K562 (cell line): Measurements from ENCODE around the gene CCNT2. TPM values are rescaled to one million over a fixed set of nuclear protein-coding genes. Genes with fewer than 3 reads are reported as not detected.

ENCODE experiments used
- ATAC-seq: fragments of 200-7000 bp; cut with Tn5 transposase; 3 replicates; pipeline ENCODE4 v1.9.1; 2020; ENCODE audit warnings: moderate library complexity
- BruUV-seq: library from RNA; stranded (reverse); fragments of 400-500 nt; replicated peaks from 2 replicates; lab custom pipeline; 2021; lab: Mats Ljungman, UMichigan
- CTCF ChIA-PET: fragments of 300-600 bp; formaldehyde crosslinking; extraction: SDS; loops from one replicate; lab custom pipeline; 2021; ENCODE audit warnings: low intra/inter-chr PET ratio; lab: Yijun Ruan, JAX
- POLR2A ChIA-PET: fragments of 300-600, 350-650 bp; sonication (Branson Sonifier 250); formaldehyde crosslinking; extraction: SDS; loops from one replicate; lab custom pipeline; 2021; ENCODE audit warnings: antibody characterized with exemption, inconsistent platforms; lab: Yijun Ruan, JAX
- DNase-seq, 4 experiments: peaks; one replicate each; pipeline versions ENCODE4 v3.0.0 to v3.0.0-alpha.2; 2011 to 2018; ENCODE audit warnings: low spot score in 3 of 4, mixed read lengths in 3 of 4; ENCODE audit errors: extremely low read depth in 1 of 4
- FAIRE-seq: peaks from 2 replicates; lab custom pipeline; 2011; peaks lifted over from hg19 to GRCh38; lab: Jason Lieb, UNC
- H2AFZ ChIP-seq: 2 replicates; pipeline ENCODE4 v1.6.0; 2011; ENCODE audit warnings: low read depth, low read length, control low read depth, inconsistent platforms
- H3K27ac ChIP-seq: fragments of 200-600 bp; 3 replicates; pipeline ENCODE4 v1.8.0; 2011; ENCODE audit warnings: low read depth, mild to moderate bottlenecking, control low read depth, inconsistent platforms, low read length, moderate library complexity, mixed read lengths; ENCODE audit errors: extremely low read depth
- H3K27me3 ChIP-seq, 2 experiments: fragments of 300-600 bp in 1 of 2; 2 replicates in 1 of 2; 3 replicates in 1 of 2; pipeline versions ENCODE4 v1.6.0 to v1.8.0; 2011; ENCODE audit warnings: inconsistent platforms in 2 of 2, low read length in 2 of 2, mild to moderate bottlenecking in 1 of 2, mixed read lengths in 1 of 2, moderate library complexity in 1 of 2; ENCODE audit not compliant: control insufficient read depth in 2 of 2, insufficient read depth in 2 of 2
- H3K36me3 ChIP-seq: fragments of 300-600 bp; 3 replicates; pipeline ENCODE4 v1.8.0; 2011; ENCODE audit warnings: mild to moderate bottlenecking, low read length, inconsistent platforms; ENCODE audit not compliant: control insufficient read depth, insufficient read depth
- H3K4me1 ChIP-seq, 2 experiments: fragments of 200-600 bp in 1 of 2; replicated peaks in 1 of 2; 2 replicates in 1 of 2; 3 replicates in 1 of 2; pipeline versions ENCODE4 v1.5.1 to v1.8.0; 2011; ENCODE audit warnings: inconsistent platforms in 2 of 2, low read length in 2 of 2, mild to moderate bottlenecking in 1 of 2, mixed read lengths in 1 of 2, moderate library complexity in 1 of 2; ENCODE audit not compliant: control insufficient read depth in 2 of 2, insufficient read depth in 2 of 2
- H3K4me2 ChIP-seq: 2 replicates; pipeline ENCODE4 v1.6.1; 2011; ENCODE audit warnings: low read length, control low read depth, inconsistent platforms, mixed read lengths; ENCODE audit not compliant: insufficient read depth
- H3K4me3 ChIP-seq: fragments of 200-600 bp; sonication (generic), shearing (Covaris generic); 2 replicates; pipeline ENCODE4 v1.5.1; 2016; ENCODE audit warnings: control low read depth, inconsistent platforms
- H3K79me2 ChIP-seq: fragments of 200-600 bp; 3 replicates; pipeline ENCODE4 v1.8.0; 2011; ENCODE audit warnings: low read length, inconsistent platforms; ENCODE audit not compliant: control insufficient read depth, insufficient read depth
- H3K9ac ChIP-seq, 2 experiments: 2 replicates each; pipeline versions ENCODE4 v1.6.0 to v1.6.1; 2011; ENCODE audit warnings: low read depth in 2 of 2, low read length in 2 of 2, control low read depth in 1 of 2, inconsistent platforms in 1 of 2, mild to moderate bottlenecking in 1 of 2, mixed read lengths in 1 of 2; ENCODE audit not compliant: insufficient read depth in 1 of 2
- H3K9me1 ChIP-seq: one replicate; pipeline ENCODE4 v1.6.0; 2011; ENCODE audit warnings: inconsistent platforms, mild to moderate bottlenecking, low read length, moderate library complexity; ENCODE audit not compliant: control insufficient read depth, insufficient read depth
- H3K9me3 ChIP-seq: replicated peaks from 2 replicates; pipeline ENCODE4 v1.5.1; 2011; ENCODE audit warnings: low read depth, low read length, inconsistent platforms; ENCODE audit not compliant: control insufficient read depth, insufficient read depth
- H4K20me1 ChIP-seq: replicated peaks from 2 replicates; pipeline ENCODE4 v1.6.1; 2011; ENCODE audit warnings: low read length, inconsistent platforms, mixed read lengths; ENCODE audit not compliant: control insufficient read depth, insufficient read depth
- MTA3 ChIP-seq: fragments of 450-650 bp; formaldehyde crosslinking; IDR thresholded peaks from 2 replicates; pipeline ENCODE4 v1.6.1; 2017; ENCODE audit warnings: mild to moderate bottlenecking, borderline replicate concordance
- MXI1 ChIP-seq: IDR thresholded peaks from 2 replicates; pipeline ENCODE4 v1.6.1; 2011; ENCODE audit warnings: low read depth, mild to moderate bottlenecking, improper control_type of control experiment, low read length
- NCOA6 ChIP-seq: fragments of 450-650 bp; IDR thresholded peaks from 2 replicates; pipeline ENCODE4 v1.6.1; 2017; ENCODE audit warnings: mild to moderate bottlenecking
- ZNF79 ChIP-seq: fragments of 250-450 bp; sonication (Bioruptor Pico); IDR thresholded peaks from 2 replicates; pipeline ENCODE4 v1.4.0; 2020; ENCODE audit warnings: low read depth, mild to moderate bottlenecking, moderate library complexity
- WGBS: fragments of 100-300 bp; shearing (Covaris generic); methylation state at CpG from one replicate; pipeline ENCODE4 v1.1.6; 2016; ENCODE audit warnings: low coverage, mixed read lengths; ENCODE audit not compliant: insufficient coverage; ENCODE audit errors: missing lambda C conversion rate; 5-methylcytosine and 5-hydroxymethylcytosine counted together
- in situ Hi-C: fragments of 300-500 bp; cut with MboI; formaldehyde crosslinking; loops from 4 replicates; pipeline ENCODE4 v1.15.0; 2018; ENCODE audit warnings: inconsistent platforms, mixed read lengths
- intact Hi-C: fragments of 100-400 bp; cut with micrococcal nuclease; formaldehyde crosslinking; loops from 2 replicates; pipeline ENCODE4 v1.14.2; 2022
- polyA plus RNA-seq, 8 experiments: library from polyadenylated mRNA; depleted of rRNA in 4 of 8; stranded (reverse) in 5 of 8; unstranded in 3 of 8; fragments of >200 nt; fragmentation: Nextera tagmentation in 2 of 8; fragmentation: Illumina TruSeq in 1 of 8; extraction: Ambion mirVana in 2 of 8; extraction: Trizol in 1 of 8; gene quantifications; 2 replicates each; pipeline versions ENCODE4 v1.2.1 to v1.2.3, GENCODE V29; 2011 to 2014; ENCODE audit warnings: inconsistent platforms in 1 of 8, missing spikeins in 1 of 8
- total RNA-seq, 7 experiments: library from RNA; depleted of rRNA in 6 of 7; stranded (reverse); fragments of >200 nt in 6 of 7; fragmentation: Illumina TruSeq in 2 of 7; extraction: Trizol in 2 of 7; gene quantifications; 2 replicates each; pipeline versions ENCODE4 v1.2.1 to v1.2.3, GENCODE V29; 2011 to 2021; ENCODE audit warnings: low replicate concordance in 1 of 7
- TF ChIP-seq, protein P1 (sequence below), 2 experiments: fragments of 450-650 bp; IDR thresholded peaks; 2 replicates each; pipeline ENCODE4 v1.6.1; 2016; ENCODE audit warnings: mild to moderate bottlenecking in 2 of 2, borderline replicate concordance in 1 of 2, low read depth in 1 of 2, moderate library complexity in 1 of 2
- TF ChIP-seq, protein P2 (sequence below): IDR thresholded peaks from 3 replicates; pipeline ENCODE4 v1.6.1; 2011; ENCODE audit warnings: borderline replicate concordance, mild to moderate bottlenecking; ENCODE audit not compliant: insufficient read length, insufficient read depth
- TF ChIP-seq, protein P3 (sequence below): fragments of 250-450 bp; sonication (Bioruptor Pico); IDR thresholded peaks from 2 replicates; pipeline ENCODE4 v1.5.0; 2020; ENCODE audit warnings: mild to moderate bottlenecking
- TF ChIP-seq, protein P4 (sequence below): fragments of 450-650 bp; conservative IDR thresholded peaks from 2 replicates; pipeline ENCODE4 v1.6.1; 2016; ENCODE audit warnings: missing genetic modification characterization, low read depth, mild to moderate bottlenecking, control low read depth, missing compliant biosample characterization

CCNT2 gene
- total and polyA plus RNA-seq, 9 of the 15 experiments (the other 6 are each of a cell fraction or from before 2014, with no cell fraction given), result 12.6 to 30.0 (median 22.7) TPM

DNA sequence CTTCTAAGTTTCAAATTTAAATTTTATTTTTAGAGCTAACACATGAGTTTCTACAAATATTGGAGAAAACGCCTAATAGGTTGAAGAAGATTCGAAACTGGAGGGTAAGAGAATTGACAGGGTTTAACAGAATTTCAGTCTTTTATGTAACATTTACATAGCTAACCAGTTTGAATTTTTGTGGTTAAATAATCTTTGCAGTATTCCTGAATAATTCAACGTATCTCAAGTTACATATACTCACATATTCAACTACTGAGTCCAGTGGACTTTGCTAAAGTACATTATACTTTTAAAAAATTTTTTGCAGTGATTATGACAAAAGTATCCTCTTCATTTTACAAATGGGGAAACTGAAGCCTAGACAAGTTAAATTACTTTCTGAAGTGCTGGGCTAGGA lies 34.0 kb downstream of the CCNT2 start (continued):
- TF ChIP-seq, protein P1, sequence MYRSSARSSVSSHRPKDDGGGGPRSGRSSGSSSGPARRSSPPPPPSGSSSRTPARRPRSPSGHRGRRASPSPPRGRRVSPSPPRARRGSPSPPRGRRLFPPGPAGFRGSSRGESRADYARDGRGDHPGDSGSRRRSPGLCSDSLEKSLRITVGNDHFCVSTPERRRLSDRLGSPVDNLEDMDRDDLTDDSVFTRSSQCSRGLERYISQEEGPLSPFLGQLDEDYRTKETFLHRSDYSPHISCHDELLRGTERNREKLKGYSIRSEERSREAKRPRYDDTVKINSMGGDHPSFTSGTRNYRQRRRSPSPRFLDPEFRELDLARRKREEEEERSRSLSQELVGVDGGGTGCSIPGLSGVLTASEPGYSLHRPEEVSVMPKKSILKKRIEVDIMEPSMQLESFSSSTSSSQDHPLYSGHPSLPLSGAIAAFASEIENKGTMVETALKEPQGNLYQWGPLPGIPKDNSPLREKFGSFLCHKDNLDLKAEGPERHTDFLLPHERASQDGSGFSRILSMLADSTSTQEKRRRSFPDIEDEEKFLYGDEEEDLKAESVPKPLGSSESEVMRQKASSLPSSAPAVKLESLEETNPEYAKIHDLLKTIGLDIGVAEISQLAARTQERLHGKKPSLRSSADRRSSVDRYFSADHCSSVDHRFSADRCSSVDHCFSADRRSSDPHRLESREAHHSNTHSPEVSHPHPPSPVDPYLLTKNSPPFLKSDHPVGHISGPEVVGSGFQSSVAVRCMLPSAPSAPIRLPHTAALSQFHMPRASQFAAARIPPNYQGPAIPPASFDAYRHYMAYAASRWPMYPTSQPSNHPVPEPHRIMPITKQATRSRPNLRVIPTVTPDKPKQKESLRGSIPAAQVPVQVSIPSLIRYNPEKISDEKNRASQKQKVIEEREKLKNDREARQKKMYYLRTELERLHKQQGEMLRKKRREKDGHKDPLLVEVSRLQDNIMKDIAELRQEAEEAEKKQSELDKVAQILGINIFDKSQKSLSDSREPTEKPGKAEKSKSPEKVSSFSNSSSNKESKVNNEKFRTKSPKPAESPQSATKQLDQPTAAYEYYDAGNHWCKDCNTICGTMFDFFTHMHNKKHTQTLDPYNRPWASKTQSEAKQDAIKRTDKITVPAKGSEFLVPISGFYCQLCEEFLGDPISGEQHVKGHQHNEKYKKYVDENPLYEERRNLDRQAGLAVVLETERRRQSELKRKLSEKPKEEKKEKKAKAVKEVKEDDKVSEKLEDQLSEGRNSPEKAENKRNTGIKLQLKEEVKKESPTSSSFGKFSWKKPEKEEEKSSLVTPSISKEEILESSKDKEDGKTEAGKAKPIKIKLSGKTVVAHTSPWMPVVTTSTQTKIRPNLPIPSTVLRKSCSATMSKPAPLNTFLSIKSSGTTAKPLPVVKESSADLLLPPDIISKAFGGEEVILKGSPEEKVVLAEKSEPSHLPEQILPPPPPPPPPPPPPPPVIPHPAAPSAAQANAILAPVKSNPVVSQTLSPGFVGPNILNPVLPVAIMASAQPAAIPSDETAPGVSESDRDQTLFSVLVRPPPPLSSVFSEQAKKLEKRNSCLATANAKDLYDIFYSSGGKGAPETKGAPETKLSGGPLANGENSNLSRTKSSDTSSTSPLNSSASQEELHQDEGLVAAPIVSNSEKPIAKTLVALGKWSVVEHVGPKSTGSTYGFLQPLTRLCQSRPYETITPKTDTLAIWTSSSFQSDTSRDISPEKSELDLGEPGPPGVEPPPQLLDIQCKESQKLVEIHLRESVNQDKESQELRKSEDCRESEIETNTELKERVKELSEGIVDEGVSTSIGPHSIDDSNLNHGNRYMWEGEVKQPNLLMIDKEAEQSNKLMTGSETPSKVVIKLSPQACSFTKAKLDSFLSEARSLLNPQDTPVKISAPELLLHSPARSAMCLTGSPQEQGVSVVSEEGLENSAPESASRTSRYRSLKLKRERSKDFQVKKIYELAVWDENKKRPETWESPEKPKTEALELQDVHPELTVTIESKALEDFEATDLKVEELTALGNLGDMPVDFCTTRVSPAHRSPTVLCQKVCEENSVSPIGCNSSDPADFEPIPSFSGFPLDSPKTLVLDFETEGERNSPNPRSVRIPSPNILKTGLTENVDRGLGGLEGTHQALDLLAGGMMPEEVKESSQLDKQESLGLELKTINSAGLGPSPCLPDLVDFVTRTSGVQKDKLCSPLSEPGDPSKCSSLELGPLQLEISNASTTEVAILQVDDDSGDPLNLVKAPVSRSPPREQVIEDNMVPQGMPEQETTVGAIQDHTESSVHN (IDR thresholded peaks at IDR 0.05; ENCODE audit: borderline replicate concordance in 1 of 2, low read depth in 1 of 2), result no peak

DNA sequence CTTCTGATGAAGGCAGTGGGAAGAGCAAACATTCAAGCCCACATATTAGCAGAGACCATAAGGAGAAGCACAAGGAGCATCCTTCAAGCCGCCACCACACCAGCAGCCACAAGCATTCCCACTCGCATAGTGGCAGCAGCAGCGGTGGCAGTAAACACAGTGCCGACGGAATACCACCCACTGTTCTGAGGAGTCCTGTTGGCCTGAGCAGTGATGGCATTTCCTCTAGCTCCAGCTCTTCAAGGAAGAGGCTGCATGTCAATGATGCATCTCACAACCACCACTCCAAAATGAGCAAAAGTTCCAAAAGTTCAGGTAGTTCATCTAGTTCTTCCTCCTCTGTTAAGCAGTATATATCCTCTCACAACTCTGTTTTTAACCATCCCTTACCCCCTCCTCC lies 35.4 kb downstream of the CCNT2 start:
- H3K4me2 ChIP-seq, result no peak overlapping the region
- ChIA-PET POLR2A (no interaction called here), CTCF (no interaction called here)
- H4K20me1 ChIP-seq, result 0 out of 2 replicates have a peak, but pooled peaks cover 2% of the 10 kb centered on the region
- H3K9me3 ChIP-seq, result no peaks in the 10 kb centered on the region
- H2AFZ ChIP-seq, result no peak overlapping the region
- no peaks in the 10 kb centered on the region for H3K4me1 ChIP-seq
- H3K9ac ChIP-seq, result no peak overlapping the region
- no peaks in the 10 kb centered on the region for H3K9me1 ChIP-seq
- peaks cover 79% of the 10 kb centered on the region for H3K36me3 ChIP-seq
- intact Hi-C loops, result no loop called here
- FAIRE-seq (no peak), ATAC-seq (no peak), DNase-seq (no peak)
- H3K79me2 ChIP-seq, result peaks cover 7% of the 10 kb centered on the region; the same call in 1 of the 3 replicates
- H3K27me3 ChIP-seq, result no peaks in the 10 kb centered on the region
- 98% methylated on average over 5 of the region's 5 CpGs for WGBS
- BruUV-seq, result no TSS peak
- H3K4me3 ChIP-seq, result no peak overlapping the region
- in situ Hi-C loops, result no loop called here
- H3K27ac ChIP-seq, result no peak overlapping the region
- TF ChIP-seq ZNF79 (CRISPR knock-in tag), result no peak
- no peak for TF ChIP-seq MXI1
- TF ChIP-seq, protein P2, sequence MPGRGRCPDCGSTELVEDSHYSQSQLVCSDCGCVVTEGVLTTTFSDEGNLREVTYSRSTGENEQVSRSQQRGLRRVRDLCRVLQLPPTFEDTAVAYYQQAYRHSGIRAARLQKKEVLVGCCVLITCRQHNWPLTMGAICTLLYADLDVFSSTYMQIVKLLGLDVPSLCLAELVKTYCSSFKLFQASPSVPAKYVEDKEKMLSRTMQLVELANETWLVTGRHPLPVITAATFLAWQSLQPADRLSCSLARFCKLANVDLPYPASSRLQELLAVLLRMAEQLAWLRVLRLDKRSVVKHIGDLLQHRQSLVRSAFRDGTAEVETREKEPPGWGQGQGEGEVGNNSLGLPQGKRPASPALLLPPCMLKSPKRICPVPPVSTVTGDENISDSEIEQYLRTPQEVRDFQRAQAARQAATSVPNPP, result no peak
- no peak for TF ChIP-seq MTA3
- TF ChIP-seq, protein P3, sequence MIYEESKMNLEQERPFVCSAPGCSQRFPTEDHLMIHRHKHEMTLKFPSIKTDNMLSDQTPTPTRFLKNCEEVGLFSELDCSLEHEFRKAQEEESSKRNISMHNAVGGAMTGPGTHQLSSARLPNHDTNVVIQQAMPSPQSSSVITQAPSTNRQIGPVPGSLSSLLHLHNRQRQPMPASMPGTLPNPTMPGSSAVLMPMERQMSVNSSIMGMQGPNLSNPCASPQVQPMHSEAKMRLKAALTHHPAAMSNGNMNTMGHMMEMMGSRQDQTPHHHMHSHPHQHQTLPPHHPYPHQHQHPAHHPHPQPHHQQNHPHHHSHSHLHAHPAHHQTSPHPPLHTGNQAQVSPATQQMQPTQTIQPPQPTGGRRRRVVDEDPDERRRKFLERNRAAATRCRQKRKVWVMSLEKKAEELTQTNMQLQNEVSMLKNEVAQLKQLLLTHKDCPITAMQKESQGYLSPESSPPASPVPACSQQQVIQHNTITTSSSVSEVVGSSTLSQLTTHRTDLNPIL (CRISPR knock-in tag), result no peak
- no peak for TF ChIP-seq NCOA6
- TF ChIP-seq, protein P4, sequence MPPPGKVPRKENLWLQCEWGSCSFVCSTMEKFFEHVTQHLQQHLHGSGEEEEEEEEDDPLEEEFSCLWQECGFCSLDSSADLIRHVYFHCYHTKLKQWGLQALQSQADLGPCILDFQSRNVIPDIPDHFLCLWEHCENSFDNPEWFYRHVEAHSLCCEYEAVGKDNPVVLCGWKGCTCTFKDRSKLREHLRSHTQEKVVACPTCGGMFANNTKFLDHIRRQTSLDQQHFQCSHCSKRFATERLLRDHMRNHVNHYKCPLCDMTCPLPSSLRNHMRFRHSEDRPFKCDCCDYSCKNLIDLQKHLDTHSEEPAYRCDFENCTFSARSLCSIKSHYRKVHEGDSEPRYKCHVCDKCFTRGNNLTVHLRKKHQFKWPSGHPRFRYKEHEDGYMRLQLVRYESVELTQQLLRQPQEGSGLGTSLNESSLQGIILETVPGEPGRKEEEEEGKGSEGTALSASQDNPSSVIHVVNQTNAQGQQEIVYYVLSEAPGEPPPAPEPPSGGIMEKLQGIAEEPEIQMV (tag), result no peak
